IPS-11a (cell line): ENCODE measurements around the gene IL11RA.

ENCODE experiments used
- H3K4me3 ChIP-seq: one replicate; pipeline ENCODE4 v1.5.1; 2013; ENCODE audit warnings: low read depth, low read length, control low read depth

Gene IL11RA

DNA sequence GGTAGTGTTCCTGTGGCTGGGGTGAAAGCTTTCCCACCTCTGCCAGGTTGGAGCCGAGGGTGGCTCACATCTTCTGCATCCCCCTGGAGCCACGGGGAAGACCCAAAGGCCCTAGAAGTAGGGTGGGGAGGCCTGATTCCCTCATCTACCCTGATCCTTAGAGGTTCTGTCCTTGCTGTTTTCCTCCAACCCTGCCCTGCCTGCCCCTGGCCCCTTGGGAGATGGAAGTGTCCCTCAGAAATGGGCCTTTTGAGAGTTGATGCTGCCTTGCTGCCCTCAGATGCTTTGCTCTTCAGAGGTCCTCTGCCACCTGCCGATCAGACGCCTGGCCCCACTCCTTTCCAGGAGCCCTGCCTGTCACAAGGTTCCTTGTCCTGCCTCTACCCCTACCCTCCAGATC is 32.8 kb downstream of the IL11RA start:
- H3K4me3 ChIP-seq: no peak overlapping the region

DNA sequence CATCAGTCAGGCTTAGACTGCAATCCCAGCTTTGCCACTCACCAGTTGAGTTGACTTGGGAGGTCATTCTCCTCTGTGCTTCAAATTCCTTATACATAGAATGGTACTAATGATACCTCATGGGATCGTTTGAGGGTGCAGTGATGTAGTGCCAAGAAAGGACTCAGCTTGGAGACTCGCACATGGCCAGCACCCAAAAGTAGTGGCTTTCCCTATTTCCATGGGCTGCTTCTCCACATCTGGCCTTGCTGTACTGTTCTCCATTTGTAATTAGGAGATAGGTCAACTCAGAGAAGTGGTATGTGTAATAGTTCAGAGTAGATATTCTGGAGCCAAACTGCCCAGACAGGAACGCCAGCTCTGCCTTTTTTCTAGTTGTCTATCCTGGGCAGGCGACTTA is 33.6 kb downstream of the IL11RA start:
- H3K4me3 ChIP-seq: no peak overlapping the region

DNA sequence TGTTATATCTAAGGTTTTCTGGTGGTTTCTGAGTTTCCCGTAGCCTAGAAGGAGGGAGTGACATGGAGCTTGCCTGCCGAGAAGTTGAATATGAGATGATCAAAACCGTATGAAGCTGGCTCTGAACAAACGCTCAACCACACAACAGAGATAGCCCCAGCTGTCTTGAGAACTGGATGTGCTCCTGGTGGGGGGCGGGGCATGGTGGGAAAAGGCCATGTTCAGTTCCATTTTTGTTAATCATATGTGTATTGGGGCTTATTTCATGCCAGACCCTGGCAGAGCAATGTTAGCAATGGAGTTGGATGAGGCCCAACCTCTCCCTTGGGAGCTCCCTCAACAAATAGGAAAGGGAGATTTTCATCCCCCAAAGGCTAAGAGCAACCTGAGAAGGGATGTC is 34.2 kb downstream of the IL11RA start:
- H3K4me3 ChIP-seq: no peak overlapping the region

DNA sequence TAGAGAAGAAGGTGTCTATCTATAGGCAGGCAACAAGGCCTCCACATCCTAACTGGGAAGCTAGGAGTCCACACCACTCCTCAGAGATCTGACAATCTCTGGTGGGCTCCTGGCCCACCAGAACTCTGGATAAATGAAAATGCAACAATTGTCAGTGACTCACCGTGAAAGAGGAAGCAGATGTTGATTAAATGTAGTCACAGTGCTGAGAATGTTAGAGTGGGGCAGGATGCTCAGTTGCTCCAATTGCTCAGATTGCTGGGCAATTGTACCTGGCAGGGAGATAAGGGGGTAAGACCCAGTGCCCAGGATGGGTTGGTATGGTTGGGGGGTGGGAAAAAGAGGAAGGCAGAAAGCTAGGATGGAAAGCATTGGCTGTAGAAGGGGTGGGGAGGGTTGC is 34.7 kb downstream of the IL11RA start:
- no peak overlapping the region for H3K4me3 ChIP-seq

DNA sequence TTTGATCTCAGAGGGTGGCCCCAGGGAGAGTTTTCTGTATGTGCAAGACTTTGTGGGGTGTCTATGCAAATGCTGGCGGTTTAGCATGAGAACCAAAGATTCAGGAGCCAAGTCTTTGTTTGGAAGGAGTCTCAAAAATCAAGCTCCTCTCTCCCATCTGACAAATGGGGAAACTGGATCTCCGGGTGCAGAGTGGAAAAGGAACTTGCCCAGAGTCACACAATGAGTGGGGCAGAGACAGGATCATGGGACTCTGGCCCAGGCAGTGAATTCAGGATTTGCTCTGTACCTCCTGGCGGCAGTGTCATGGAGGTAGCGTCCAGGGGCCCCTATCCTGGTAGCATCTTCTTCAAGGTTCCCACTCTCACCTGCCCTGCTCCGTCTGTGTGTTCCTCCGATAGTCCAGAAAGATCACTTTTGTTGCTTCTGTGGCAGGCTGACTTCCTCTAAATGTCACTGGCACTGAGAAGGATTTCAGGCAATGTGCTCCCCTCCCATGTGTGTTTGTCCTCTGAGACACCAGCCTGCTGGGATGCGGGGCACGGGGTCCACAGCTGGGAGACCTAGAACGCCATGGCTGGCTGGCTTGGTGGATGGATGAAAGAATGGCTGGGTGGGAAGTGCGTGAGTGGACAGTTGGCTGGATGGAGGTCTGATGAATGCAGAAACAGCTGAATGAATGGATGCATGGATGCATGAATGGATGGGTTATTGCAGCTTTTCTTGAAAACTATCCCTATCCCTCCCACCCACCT is 35.5 kb downstream of the IL11RA start:
- no peak overlapping the region for H3K4me3 ChIP-seq

DNA sequence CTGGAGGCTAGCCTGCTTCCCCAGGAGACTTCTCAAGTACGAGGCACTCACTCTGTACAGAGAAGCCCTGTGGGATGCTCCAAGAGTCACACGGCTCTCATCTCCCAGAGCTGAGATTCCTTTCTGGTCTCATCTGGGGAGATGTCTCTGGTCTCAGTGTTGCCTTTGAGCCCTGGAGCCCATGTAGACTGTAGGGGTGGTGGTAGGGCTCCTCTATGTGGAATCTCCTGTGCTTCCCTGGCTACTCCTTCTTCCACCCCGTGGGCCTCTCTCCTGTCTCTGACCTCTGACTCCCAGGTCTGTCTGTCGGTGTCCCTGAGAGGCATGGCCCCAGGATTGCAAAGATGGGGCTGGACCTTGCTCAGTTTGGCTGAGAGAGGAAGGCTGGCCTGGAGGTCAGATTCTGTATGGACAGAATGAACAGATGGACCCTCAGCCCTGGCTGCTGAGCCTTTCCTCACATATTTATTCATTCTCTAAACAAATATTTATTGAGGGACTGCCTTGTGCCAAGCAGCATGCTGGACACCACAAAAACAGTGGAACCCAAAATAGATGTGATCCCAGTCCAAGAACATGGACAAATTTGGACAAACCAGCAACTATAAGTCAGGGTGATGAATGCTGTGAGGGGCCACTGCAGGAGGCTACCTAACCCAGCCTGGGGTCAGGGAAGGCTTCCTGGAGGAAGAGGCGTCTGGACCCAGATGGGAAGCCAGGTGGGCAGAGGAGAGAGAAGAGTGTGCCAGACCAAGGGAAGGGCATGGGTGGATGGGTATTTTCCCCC is 36.5 kb downstream of the IL11RA start:
- H3K4me3 ChIP-seq: no peak overlapping the region

DNA sequence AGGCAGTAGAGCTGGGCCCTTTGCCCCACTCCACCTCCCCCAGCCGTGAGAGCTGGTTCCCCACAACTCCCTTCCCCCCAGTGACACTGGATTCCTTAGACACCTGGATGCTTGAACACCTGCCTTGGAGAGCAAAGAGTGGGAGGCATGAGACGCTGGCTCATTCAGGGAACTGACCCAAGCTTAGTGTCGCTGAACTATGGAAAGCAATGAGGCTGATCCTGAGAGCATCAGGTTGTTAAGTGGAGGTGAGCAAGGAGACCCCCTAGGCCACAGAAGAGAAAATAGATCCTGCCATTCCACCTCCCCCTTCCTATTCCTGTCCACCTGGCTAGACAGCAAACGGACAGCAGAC is 37.1 kb downstream of the IL11RA start:
- H3K4me3 ChIP-seq: no peak overlapping the region

DNA sequence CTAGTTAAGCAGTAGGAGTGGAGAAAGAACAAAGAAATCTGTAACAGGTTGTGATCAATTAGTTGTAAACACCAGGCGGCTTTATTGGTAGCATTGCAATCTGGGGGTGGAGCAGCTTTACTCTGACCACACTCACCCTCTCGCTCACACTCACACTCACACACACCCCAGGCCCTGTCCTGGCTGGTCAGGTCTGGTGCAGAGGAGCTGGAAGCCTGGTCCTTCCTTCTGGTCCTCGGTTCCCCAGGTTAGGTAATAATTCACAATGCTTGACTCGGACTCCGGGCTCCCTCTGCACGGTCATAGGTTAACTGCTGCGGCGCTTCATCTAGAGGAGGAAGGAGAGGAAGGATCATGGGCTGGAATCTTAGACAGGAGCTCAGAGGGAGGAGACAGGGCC is 37.5 kb downstream of the IL11RA start:
- no peak overlapping the region for H3K4me3 ChIP-seq

DNA sequence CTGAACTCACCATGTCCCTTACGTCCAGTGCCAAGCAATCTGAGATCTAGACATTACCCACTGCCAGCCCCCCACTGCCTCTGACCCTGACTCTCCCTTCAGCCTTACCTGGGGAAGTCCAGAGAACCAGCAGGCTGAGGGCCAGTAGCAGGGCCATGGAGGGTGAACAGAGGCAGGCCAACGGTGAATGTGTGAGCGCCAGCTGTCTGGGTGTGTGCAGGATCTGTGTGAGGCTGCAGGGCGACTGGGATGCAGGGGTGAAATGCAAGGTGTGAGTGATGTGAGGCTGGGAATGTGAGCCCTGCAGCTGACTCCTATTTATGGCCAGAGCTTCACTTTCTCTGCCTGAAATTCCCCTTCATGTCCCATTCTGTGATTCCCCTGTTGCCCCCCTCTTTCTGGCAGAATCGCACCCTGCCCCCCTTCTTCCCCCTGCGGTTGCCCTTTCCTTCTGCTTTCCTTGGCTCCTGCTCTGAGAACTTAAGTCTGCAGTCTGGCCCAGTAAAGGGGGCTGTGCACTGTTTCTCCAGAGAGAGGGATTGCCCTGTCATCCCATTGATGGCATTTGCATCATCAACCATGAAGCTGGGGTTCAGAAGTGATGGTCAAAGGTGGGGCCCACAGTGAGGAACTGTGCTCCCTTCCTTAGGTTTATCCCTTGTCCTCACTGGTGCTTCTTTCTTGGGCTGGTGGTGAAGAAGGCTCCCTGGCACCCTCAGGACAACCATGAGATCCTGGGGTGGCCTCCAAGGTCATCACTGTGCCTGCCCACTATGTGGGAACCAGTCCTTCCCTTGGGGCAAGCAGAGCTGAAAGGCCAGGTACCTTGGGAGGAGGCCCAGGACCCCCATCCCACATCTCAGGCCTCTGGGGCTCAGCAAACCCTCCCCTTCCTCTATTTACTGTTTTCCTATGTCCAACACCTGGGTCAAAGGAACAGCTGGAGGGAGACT is 39.3 kb downstream of the IL11RA start, which contains the start of gene CCL19:
CCL19 (minus strand) TSS at position 294 of the 953 bp plus-strand sequence; CDS start at position 157, 137 bp downstream.
- no peak within 1 kb of the TSS for H3K4me3 ChIP-seq

DNA sequence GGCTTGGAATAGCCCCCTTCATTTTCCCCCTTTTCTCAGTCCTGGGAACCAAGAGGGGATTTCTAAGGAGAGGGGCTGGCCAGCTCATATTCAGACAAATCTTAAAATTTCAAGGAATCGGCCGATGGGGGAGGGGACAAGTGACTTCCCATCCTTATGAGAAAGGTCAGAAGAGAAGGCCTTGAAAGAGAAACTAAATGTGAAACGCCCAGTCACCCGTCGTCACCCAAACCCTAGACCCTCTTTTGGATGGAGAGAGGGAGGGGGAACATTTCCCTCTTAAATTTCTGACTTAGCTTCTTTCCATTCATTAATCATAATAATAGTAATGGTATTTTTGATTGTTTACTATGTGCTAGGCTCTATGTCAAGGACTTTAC is 39.9 kb downstream of the IL11RA start:
- H3K4me3 ChIP-seq: no peak overlapping the region

DNA sequence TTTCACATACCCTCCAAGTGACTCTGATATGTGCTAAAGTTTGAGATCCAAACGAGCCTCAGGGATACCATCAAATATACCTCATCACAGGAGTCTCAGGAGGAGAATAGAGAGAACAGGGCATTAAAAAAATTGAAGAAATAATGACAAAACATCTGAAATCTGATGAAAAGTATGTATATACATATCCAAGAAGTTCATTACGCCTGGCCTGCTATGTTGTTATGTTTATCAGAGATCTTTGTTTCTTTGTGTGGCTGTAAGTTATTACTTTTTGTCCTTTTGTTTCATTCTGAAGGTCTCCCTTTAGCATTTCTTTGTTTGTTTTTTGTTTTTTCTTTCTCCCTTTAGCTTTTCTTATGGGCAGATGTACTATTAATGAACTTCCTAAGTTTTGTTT is 41.6 kb downstream of the IL11RA start:
- H3K4me3 ChIP-seq: no peak overlapping the region

DNA sequence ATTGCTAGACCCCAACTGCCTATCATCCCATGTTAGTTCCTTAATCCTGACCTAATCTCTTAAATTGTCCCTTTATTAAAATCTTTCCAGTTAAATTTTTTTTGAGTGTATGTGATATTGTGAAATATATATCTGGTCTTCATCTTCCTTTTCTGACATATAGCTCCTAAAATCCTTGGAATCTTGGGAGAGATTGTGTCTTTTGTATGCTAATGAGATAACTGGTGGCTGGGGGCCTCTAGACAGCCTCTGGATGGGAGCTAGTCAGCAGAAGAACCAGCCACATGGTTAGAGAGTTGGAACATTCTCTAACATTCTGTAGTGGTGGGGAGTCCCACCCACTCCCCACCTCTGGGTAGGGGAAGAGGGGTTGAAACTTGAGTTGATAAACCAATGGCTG is 42.8 kb downstream of the IL11RA start:
- H3K4me3 ChIP-seq: no peak overlapping the region

DNA sequence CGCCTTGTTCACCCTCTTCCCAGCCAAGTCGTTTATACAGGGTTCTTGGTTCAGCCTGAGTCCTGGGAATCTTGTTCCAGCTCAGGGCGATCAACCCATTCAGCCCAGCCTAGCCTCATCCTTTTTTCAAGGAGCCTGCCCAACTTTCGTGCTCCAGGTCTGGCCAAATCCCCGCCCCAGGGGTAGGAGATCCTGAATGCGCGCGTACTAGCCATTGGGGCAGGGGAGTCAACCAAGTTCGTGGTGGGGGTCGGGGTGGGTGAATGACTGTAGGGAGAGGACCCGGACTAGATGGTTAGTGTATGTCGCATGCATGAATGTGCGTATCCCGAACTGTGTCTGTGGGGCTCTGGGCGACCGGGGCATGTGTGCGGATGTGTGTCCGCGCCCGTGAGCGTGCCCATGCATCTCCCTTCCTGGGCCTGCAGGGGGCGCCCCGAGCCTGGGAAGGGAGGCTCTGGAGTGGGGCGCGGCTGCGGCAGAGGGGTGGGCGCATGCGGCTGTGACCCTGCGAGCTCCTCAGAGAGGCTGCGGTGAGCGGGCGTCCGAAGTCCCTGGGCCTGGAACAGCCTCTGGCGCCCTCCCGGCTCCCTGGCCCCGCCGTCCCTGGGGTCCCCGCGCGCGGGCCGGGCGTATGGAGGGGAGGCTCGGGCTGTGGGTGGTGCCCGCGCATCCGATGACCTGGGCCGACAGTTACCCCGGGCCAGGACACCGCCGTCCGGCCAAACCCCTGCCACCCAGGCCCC is 49.2 kb downstream of the IL11RA start:
- H3K4me3 ChIP-seq: peak overlapping the region; percentile 47

DNA sequence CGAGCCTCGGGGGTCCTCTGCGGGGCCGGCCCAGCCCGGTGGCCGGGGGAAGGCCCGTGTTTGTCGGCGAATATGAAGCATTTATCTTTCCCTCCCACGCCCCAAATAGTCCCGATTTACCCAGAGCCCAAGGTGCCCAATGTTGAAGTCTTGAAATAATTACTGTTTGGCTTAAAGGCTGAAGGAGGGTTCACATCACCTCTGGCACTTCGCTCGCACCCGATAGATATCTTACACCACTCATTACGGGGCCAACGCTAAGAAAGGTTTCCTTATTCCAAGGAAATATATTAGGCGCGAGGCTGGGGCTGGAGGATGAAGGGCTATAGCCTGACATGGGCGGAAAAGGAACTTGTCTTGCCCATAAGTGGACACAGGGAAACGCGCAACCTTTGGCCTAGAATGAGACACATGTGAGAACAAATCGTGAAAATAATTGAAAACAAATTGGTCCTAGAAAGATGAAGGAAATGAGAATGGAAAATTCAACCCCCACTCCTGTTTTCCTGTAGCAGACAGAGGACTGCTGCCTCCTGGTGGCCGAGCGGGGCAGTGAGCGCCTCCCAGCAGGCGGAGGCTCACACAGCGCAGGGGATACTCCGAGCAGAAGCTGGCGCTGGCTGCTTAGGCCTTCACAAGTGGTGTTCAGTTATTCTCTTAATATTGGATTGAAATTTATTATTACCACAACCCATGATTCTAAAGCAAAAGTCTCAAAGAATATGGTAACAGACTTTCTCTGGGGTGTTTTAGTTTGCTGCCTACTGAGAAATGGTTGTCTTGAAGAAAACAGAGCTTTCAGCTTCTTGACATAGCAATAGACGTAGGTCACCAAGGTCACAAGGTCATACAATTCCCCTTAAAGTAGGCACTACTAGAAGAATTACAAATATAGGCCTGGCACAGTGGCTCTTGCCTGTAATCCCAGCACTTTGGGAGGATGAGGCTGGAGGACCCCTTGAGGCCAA is 50.1 kb downstream of the IL11RA start:
- peak overlapping the region; percentile 47 for H3K4me3 ChIP-seq

DNA sequence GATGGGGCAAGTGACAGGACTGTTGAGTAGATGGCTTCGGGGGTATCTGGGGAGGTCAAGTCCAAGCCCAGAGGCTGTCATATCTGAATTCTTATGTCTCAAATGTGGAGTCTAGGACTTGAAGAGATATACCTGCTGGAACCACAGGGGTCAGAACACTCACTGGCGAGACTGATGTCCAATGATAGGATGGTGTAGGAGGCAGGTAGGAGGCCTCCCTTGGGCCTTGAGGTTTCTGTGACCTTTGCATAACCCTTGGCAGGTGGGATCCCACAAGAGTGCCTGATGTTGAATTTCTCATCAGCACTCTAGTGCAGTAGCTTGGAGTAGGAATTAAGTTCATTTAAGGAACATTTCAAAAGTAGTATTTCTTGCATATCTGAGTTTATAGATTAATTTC is 55.1 kb downstream of the IL11RA start:
- H3K4me3 ChIP-seq: no peak overlapping the region

DNA sequence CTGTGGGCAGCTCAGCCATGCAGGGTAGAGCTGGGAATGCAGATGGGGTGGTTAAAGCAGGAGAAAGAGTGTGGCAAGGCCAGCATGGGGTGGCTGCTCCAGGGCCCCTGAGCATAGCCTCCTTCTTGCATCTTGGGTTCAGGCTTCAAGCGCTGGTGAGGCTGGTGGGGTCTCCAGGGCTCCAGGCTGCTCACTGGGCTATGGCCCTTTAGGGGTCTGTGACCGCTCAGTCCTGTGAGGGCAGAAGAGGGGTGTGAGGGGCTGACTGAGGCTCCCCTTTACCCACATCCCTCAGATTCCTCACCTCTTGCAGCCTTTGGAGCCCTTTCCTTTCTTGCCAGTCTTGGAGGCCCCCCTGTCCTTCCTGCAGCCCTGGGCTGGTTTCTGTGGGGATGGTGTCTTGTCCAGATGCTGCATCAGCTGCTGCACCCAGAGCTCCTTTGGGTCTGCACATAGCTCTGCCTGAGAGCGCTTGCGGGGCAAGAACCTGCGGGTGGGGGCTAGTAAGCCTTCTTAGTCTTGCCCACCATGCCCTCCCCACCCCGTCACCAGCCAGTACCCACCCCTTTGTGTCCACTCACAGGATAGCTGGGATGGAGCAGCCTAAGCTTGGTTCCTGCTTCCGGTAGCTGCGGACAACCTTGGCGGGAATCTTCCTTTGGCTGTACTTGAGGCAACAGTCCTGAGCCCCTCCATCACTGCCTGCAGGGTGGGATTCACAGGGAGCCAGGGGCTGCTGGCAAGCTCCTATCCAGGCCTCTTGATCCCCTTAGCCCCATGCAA is 57.4 kb downstream of the IL11RA start:
- no peak overlapping the region for H3K4me3 ChIP-seq

DNA sequence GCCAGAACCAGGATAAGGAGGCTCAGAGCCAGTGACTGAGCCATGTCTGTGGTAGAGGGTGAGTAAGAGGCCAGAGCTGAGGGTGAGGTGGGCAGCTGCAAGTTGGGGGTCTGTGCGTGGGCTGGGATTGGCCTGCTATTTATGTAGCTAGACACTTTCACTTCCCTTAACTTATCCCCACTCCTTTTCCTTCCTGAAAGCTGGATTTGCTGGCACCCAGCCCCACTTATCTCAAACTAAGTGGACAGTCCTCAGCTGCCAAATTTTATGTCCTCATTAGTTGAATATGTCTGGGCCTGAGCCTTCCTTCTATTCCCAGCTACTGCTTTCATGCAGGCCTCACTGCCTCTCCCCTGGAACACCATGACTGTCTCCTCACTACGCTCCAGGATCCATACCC is 58.0 kb downstream of the IL11RA start, which contains the start of gene CCL21:
CCL21 (minus strand) TSS at position 114 of the 400 bp plus-strand sequence; CDS start at position 44, 70 bp downstream.
- H3K4me3 ChIP-seq: no peak within 1 kb of the TSS
